BLaER1 treated with 17β-estradiol and CSF1 and Interleukin-3, amounts not matched to agents 10 nM and 100 nM (cell line): ENCODE data around the gene CKS1B.
"Not testable (repeated sequence)": the region's sequence is repeated elsewhere in the genome, so short reads cannot be mapped to it uniquely, and the experiment has no call there.

Source experiments
- H3K27ac ChIP-seq, 11 experiments: shearing (Covaris generic); formaldehyde crosslinking; 2 replicates each; pipeline ENCODE4 v1.8.1; 2022
- H3K27me3 ChIP-seq, 11 experiments: shearing (Covaris generic); formaldehyde crosslinking; 2 replicates each; pipeline ENCODE4 v1.8.1; 2022
- H3K36me3 ChIP-seq, 11 experiments: shearing (Covaris generic); formaldehyde crosslinking; 2 replicates each; pipeline ENCODE4 v1.8.1; 2022
- H3K4me1 ChIP-seq, 10 experiments: shearing (Covaris generic); formaldehyde crosslinking; 2 replicates each; pipeline ENCODE4 v1.8.1; 2022
- H3K4me2 ChIP-seq, 11 experiments: shearing (Covaris generic); formaldehyde crosslinking; 2 replicates each; pipeline ENCODE4 v1.8.1; 2022
- H3K4me3 ChIP-seq, 10 experiments: shearing (Covaris generic); formaldehyde crosslinking; 2 replicates each; pipeline ENCODE4 v1.8.1; 2022
- H3K9ac ChIP-seq, 11 experiments: shearing (Covaris generic); formaldehyde crosslinking; 2 replicates each; pipeline ENCODE4 v1.8.1; 2022
- H3K9me3 ChIP-seq, 11 experiments: shearing (Covaris generic); formaldehyde crosslinking; replicated peaks in 1 of 11; 2 replicates each; pipeline ENCODE4 v1.8.1; 2022
- H4K20me1 ChIP-seq, 11 experiments: shearing (Covaris generic); formaldehyde crosslinking; 2 replicates each; pipeline ENCODE4 v1.8.1; 2022
- Cebpa-rat ChIP-seq, 11 experiments: shearing (Covaris generic); IDR thresholded peaks; 2 replicates each; pipeline ENCODE4 v1.8.1; 2022

CKS1B gene

DNA sequence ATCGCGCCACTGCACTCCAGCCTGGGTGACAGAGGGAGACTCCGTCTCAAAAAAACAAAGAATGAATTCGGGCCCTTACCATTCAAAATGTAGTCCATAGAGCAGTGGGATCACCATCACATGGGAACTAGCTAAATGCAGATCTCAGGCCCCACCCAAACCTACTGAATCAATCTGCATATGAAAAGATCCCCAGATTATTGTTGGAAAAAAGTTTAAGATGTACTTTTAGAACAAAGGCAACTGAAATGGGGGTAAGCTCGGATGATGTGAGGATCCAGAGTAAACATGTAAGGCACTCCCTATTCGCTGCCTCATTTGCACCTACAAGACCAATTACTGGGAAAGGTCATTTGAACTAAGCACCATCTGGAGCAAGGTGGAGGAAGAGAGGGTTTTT lies 7.9 kb downstream of the CKS1B start:
- H3K4me3 ChIP-seq = peak overlapping the region; percentile 73 to 91 (median 84)
- H3K9ac ChIP-seq = peak overlapping the region; percentile 43 to 91 (median 78); a peak in 21 of 22 replicates
- peak overlapping the region in 9 of 11 experiments; percentile 43 to 82 (median 72); a peak in 16 of 22 replicates for H3K27ac ChIP-seq
- H3K36me3 ChIP-seq = peaks cover 7 to 70% (median 49%) of the 10 kb centered on the region in 11 experiments
- H3K4me2 ChIP-seq = peak overlapping the region; percentile 73 to 97 (median 86)
- no peaks in the 10 kb centered on the region for H3K9me3 ChIP-seq
- TF ChIP-seq Cebpa-rat (IDR thresholded peaks at IDR 0.05) = no peak
- peaks cover 33 to 56% (median 43%) of the 10 kb centered on the region in 10 experiments for H3K4me1 ChIP-seq
- H3K27me3 ChIP-seq = no peaks in the 10 kb centered on the region
- peaks cover 0 to 12% (median 5%) of the 10 kb centered on the region in 11 experiments; a peak in 12 of 22 replicates for H4K20me1 ChIP-seq

DNA sequence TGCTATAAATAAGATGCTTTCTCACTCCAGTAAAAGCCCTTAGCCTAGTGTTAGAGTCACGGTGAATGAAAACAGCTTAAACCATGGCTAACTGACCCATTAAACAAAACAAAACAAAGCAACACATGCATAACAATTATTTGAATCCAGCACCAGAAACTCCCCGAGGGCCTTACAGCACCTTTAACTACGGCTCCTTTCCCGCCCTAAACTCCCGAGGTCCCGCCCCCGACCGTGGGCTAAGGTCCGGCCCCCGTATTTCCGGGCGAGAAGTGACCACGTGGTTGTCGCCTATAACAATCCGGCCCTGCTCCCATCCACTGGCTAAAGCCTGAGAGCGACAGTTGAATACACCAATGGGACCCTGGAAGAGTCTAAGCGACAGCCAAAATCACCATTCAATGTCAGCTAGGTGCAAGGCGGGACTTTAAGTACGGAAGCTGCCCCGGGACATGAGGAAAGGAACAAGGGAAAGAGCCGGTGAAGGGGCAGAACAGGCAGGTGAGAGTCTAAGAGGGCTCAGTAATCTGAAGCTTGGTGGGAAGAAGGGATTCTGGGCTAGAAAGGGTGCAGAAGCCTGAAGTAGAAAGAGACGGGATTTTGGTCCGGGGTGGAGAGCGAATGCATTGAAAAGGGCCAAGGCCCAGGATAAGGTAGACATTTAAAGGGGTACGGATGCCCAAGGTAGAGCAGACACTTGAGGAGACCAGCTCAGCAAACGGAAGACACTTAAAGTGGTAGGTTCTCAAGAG lies 8.6 kb downstream of the CKS1B start, which contains the start of gene FLAD1:
Gene FLAD1 (plus strand): TSS at position 448 of the 752 bp plus-strand sequence. CDS start 351 bp downstream, outside the sequence.
- H3K4me3 ChIP-seq = peak within 1 kb of the TSS; percentile 73 to 91 (median 84)
- peaks cover 14 to 70% (median 54%) of the 10 kb centered on the region in 11 experiments for H3K36me3 ChIP-seq
- no peaks in the 10 kb centered on the region for H3K27me3 ChIP-seq
- peak within 1 kb of the TSS; percentile 76 to 91 (median 87) for H3K9ac ChIP-seq
- no peak for TF ChIP-seq Cebpa-rat (IDR thresholded peaks at IDR 0.05)
- H3K27ac ChIP-seq = peak within 1 kb of the TSS; percentile 49 to 84 (median 80); a peak in 21 of 22 replicates
- H3K9me3 ChIP-seq = no peaks in the 10 kb centered on the region
- peaks cover 0 to 19% (median 12%) of the 10 kb centered on the region in 11 experiments; a peak in 14 of 22 replicates for H4K20me1 ChIP-seq
- H3K4me2 ChIP-seq = peak within 1 kb of the TSS; percentile 88 to 100 (median 97)
- peaks cover 34 to 55% (median 42%) of the 10 kb centered on the region in 10 experiments for H3K4me1 ChIP-seq

GRCh38 chr1:154983776-154984466 lies 9.4 kb downstream of the CKS1B start:
- Histone ChIP-seq H3K4me3 (peak overlapping the region; percentile 73 to 91 (median 84)), H3K9me3 (no peaks in the 10 kb centered on the region), H3K27me3 (no peaks in the 10 kb centered on the region), H3K4me2 (peak overlapping the region; percentile 88 to 100 (median 97)), H4K20me1 (peaks cover 0 to 28% (median 21%) of the 10 kb centered on the region in 11 experiments; a peak in 16 of 22 replicates), H3K36me3 (peaks cover 23 to 71% (median 57%) of the 10 kb centered on the region in 11 experiments), H3K9ac (peak overlapping the region; percentile 76 to 91 (median 87)), H3K27ac (peak overlapping the region; percentile 49 to 84 (median 80); a peak in 21 of 22 replicates), H3K4me1 (peaks cover 32 to 59% (median 44%) of the 10 kb centered on the region in 10 experiments)
- no peak for TF ChIP-seq Cebpa-rat (IDR thresholded peaks at IDR 0.05)

GRCh38 chr1:154986736-154987135 lies 12.3 kb downstream of the CKS1B start:
- Histone ChIP-seq H3K36me3 (peaks cover 49 to 70% (median 58%) of the 10 kb centered on the region in 11 experiments), H3K4me1 (peaks cover 32 to 64% (median 48%) of the 10 kb centered on the region in 10 experiments), H3K9ac (peak overlapping the region in 3 of 11 experiments; percentile 11 to 27 (median 13); a peak in 2 of 22 replicates), H4K20me1 (peaks cover 0 to 44% (median 37%) of the 10 kb centered on the region in 11 experiments; a peak in 18 of 22 replicates)
- H3K4me3 ChIP-seq, H3K9me3 ChIP-seq, H3K4me2 ChIP-seq, H3K27ac ChIP-seq, H3K27me3 ChIP-seq: not testable (repeated sequence)

GRCh38 chr1:154987326-154987725 lies 12.8 kb downstream of the CKS1B start:
- Histone ChIP-seq H3K4me1 (peaks cover 29 to 59% (median 43%) of the 10 kb centered on the region in 10 experiments), H3K9ac (no peak overlapping the region; a peak in 1 of 22 replicates), H3K36me3 (peaks cover 49 to 74% (median 59%) of the 10 kb centered on the region in 11 experiments), H3K4me3 (no peak overlapping the region), H3K4me2 (peak overlapping the region in 1 of 11 experiments; percentile 19; a peak in 1 of 22 replicates), H3K27me3 (no peaks in the 10 kb centered on the region), H3K9me3 (no peaks in the 10 kb centered on the region), H3K27ac (no peak overlapping the region), H4K20me1 (peaks cover 0 to 44% (median 37%) of the 10 kb centered on the region in 11 experiments; a peak in 18 of 22 replicates)
- TF ChIP-seq Cebpa-rat (IDR thresholded peaks at IDR 0.05) = no peak

DNA sequence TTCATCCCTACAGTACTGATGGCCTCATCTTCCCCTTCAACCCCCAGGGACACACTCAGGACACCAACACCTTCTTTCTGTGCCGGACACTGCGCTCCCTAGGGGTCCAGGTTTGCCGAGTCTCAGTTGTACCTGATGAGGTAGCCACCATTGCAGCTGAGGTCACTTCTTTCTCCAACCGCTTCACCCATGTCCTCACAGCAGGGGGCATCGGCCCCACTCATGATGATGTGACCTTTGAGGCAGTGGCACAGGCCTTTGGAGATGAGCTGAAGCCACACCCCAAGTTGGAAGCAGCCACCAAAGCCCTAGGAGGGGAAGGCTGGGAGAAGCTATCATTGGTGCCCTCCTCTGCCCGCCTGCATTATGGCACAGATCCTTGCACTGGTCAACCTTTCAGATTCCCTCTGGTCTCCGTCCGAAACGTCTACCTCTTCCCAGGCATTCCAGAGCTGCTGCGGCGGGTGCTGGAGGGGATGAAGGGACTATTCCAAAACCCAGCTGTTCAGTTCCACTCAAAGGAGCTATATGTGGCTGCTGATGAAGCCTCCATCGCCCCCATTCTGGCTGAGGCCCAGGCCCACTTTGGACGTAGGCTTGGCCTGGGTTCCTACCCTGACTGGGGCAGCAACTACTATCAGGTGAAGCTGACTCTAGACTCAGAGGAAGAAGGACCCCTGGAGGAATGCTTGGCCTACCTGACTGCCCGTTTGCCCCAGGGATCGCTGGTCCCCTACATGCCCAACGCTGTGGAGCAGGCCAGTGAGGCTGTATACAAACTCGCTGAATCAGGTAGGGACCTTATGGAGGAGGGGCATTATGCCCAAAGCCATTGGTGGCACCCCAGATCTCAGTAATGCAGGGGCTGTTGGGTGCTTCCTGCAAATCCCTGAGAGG lies 13.8 kb downstream of the CKS1B start:
- H4K20me1 ChIP-seq = peaks cover 0 to 52% (median 39%) of the 10 kb centered on the region in 11 experiments; a peak in 18 of 22 replicates
- H3K27me3 ChIP-seq = no peaks in the 10 kb centered on the region
- TF ChIP-seq Cebpa-rat (IDR thresholded peaks at IDR 0.05) = no peak
- peaks cover 32 to 65% (median 48%) of the 10 kb centered on the region in 10 experiments for H3K4me1 ChIP-seq
- H3K27ac ChIP-seq = no peak overlapping the region
- no peak overlapping the region for H3K4me3 ChIP-seq
- peak overlapping the region in 3 of 11 experiments; percentile 1 to 29 (median 19); a peak in 3 of 22 replicates for H3K4me2 ChIP-seq
- peaks cover 49 to 78% (median 59%) of the 10 kb centered on the region in 11 experiments for H3K36me3 ChIP-seq
- H3K9ac ChIP-seq = peak overlapping the region in 5 of 11 experiments; percentile 3 to 60 (median 10); a peak in 9 of 22 replicates
- no peaks in the 10 kb centered on the region for H3K9me3 ChIP-seq

- Histone ChIP-seq H3K4me3 (no peak overlapping the region), H3K9ac (peak overlapping the region in 5 of 11 experiments; percentile 10 to 60 (median 39); a peak in 7 of 22 replicates), H3K9me3 (no peaks in the 10 kb centered on the region), H3K36me3 (peaks cover 49 to 78% (median 59%) of the 10 kb centered on the region in 11 experiments), H4K20me1 (peaks cover 0 to 52% (median 39%) of the 10 kb centered on the region in 11 experiments; a peak in 18 of 22 replicates), H3K27me3 (no peaks in the 10 kb centered on the region), H3K4me1 (peaks cover 34 to 68% (median 52%) of the 10 kb centered on the region in 10 experiments), H3K27ac (no peak overlapping the region), H3K4me2 (peak overlapping the region in 2 of 11 experiments; percentile 7 to 19; a peak in 3 of 22 replicates)
- no peak for TF ChIP-seq Cebpa-rat (IDR thresholded peaks at IDR 0.05)
These were observed 14.8 kb downstream of the CKS1B start for GRCh38 chr1:154989195-154989860.
